Measurements from ENCODE around the gene MYO1F. TPM values are rescaled to one million over a fixed set of nuclear protein-coding genes. Genes with fewer than 3 reads are reported as not detected.

MYO1F gene
- total RNA-seq, 1 donor: 1.3 TPM

- peak; percentile 55 for DNase-seq (ENCODE audit: low read depth)
- TF ChIP-seq, protein P1, sequence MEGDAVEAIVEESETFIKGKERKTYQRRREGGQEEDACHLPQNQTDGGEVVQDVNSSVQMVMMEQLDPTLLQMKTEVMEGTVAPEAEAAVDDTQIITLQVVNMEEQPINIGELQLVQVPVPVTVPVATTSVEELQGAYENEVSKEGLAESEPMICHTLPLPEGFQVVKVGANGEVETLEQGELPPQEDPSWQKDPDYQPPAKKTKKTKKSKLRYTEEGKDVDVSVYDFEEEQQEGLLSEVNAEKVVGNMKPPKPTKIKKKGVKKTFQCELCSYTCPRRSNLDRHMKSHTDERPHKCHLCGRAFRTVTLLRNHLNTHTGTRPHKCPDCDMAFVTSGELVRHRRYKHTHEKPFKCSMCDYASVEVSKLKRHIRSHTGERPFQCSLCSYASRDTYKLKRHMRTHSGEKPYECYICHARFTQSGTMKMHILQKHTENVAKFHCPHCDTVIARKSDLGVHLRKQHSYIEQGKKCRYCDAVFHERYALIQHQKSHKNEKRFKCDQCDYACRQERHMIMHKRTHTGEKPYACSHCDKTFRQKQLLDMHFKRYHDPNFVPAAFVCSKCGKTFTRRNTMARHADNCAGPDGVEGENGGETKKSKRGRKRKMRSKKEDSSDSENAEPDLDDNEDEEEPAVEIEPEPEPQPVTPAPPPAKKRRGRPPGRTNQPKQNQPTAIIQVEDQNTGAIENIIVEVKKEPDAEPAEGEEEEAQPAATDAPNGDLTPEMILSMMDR (IDR thresholded peaks at IDR 0.05; ENCODE audit: insufficient read depth, low read depth, low read length): peak; percentile 96
- H3K4me3 ChIP-seq (ENCODE audit: low read depth, low read length): no peak overlapping the region
Measured at GRCh38 chr19:8615813-8616596, 38.8 kb upstream of the MYO1F start.

- H3K4me3 ChIP-seq (ENCODE audit: low read depth, low read length): no peak overlapping the region
- no peak for DNase-seq (ENCODE audit: low read depth)
- TF ChIP-seq, protein P1 (IDR thresholded peaks at IDR 0.05; ENCODE audit: insufficient read depth, low read depth, low read length): no peak
Measured at GRCh38 chr19:8615024-8615423, 37.8 kb upstream of the MYO1F start.

DNA sequence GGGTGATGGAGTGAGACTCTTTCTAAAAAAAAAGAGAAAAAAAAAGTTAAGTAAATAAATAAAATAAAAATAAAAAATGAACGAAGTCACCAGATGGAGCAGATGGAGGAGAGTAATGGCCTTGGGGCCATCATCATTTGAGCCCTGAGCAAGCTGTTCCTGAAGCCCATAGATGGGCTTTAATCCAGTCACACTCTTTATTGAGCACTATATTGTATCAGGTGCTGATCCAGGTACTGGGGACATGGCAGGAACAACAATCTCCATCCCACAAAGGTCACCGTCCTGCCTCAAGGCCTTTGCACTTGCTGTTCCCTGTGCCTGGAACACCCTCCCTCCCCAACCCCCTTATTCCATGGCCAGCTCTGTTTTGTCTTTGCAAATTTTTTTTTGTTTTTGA lies 37.2 kb upstream of the MYO1F start:
- TF ChIP-seq, protein P1 (IDR thresholded peaks at IDR 0.05; ENCODE audit: insufficient read depth, low read depth, low read length): no peak
- no peak for DNase-seq (ENCODE audit: low read depth)
- H3K4me3 ChIP-seq (ENCODE audit: low read depth, low read length): no peak overlapping the region

DNA sequence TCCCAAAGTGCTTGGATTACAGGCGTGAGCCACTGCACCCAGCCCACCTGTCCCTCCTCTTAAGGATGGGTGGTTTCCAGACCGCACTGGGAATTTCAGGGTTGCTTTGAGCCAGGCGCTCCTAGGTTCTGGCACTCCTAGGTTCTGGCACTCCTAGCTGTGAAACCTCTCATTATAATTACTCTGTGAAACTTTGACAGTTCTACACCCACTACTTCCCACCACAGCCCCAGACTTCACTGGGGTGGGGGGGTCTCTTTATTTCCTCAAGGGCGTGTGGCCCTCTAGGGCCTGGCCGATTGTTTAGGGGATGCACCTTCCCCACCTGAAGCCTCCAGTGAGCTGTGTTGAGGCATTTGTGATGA lies 35.5 kb upstream of the MYO1F start:
- no peak for DNase-seq (ENCODE audit: low read depth)
- TF ChIP-seq, protein P1 (IDR thresholded peaks at IDR 0.05; ENCODE audit: insufficient read depth, low read depth, low read length): no peak
- H3K4me3 ChIP-seq (ENCODE audit: low read depth, low read length): no peak overlapping the region

DNA sequence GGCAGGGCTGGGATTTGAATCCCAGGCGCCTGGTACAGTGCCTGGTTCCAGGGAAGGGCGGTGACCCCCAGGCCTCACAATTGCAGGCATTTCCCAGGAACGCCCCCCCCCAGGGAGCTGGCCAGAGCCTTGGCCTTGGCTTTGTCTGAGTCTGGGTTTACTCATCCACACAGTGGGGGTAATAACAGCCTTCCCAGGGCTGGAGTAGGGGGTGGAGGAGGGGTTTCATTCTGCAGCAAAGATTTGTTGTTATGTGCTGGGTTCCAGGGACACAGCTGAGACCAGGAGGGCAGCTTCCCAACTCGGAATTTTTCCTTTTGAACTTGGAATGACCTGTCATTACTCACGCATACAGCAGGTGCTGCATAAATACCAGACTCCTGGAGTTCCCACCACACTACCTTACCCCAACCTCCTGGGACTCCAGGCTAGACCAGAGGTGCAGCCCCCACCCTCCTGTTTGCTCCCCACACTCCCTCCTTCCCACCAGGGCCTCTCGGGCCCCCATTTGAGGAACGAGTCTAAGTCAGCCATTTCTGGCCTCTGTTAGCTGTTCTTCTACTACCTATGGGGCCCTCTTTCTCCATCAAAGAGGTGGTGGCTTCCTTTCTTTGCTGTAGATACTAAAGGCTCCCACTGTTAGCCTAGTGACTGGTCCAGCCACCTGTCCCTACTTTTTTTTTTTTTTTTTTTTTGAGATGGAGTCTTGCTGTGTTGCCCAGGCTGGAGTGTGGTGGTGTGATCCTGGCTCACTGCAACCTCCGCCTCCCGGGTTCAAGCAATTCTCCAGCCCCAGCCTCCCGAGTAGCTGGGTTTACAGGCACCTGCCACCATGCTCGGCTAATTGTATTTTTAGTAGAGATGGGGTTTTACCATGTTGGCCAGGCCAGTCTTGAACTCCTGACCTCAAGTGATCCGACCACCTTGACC lies 34.9 kb upstream of the MYO1F start:
- peak; percentile 48 for DNase-seq (ENCODE audit: low read depth)
- TF ChIP-seq, protein P1 (IDR thresholded peaks at IDR 0.05; ENCODE audit: insufficient read depth, low read depth, low read length): no peak
- H3K4me3 ChIP-seq (ENCODE audit: low read depth, low read length): no peak overlapping the region

- H3K4me3 ChIP-seq (ENCODE audit: low read depth, low read length): no peak overlapping the region
- TF ChIP-seq, protein P1 (IDR thresholded peaks at IDR 0.05; ENCODE audit: insufficient read depth, low read depth, low read length): no peak
- DNase-seq (ENCODE audit: low read depth): no peak
Measured at GRCh38 chr19:8611391-8611876, 34.2 kb upstream of the MYO1F start.

Measured in fibroblast of villous mesenchyme (primary cell).